ENCODE data around the gene LY86. TPM values are rescaled to one million over a fixed set of nuclear protein-coding genes. Genes with fewer than 3 reads are reported as not detected.
A peak's percentile ranks its signal among the peaks of the same experiment; 100 is the strongest.

LY86 gene
- total and polyA plus RNA-seq, 2 donors (not counting 1 experiment from before 2014, with no cell fraction given), result 68.7 to 90.2 TPM

DNA sequence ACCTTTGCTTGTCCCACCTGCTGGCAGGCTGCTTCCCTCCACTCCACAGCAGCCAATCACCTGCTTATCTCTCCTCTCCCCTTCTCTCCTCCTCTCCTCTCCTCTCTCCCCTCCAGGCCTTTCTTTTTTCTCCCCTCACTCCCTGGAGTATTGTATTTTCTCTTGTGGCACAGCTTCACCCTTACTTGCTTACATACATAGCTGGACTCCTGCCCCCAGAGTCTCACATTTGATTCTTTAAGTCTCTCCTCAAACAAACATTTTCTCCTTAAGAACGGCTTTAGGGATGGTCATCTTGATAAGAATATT lies 3.6 kb upstream of the LY86 start:
- Mint-ChIP-seq H3K4me1 (peaks cover 63% of the 10 kb centered on the region), H3K4me3 (peak overlapping the region; percentile 44), H3K27me3 (no peaks in the 10 kb centered on the region), H3K27ac (peak overlapping the region; percentile 59), H3K9me3 (ENCODE audit: insufficient read depth) (no peaks in the 10 kb centered on the region)
- Histone ChIP-seq H3K36me3 (replicated peaks in 1 of 2; ENCODE audit: control extremely low read depth in 1 of 2, control insufficient read depth in 1 of 2, extremely low read depth in 1 of 2, insufficient read depth in 2 of 2, low read length in 1 of 2) (no peaks in the 10 kb centered on the region), H3K4me1 (ENCODE audit: control insufficient read depth in 2 of 2, insufficient read depth in 2 of 2, low read length in 2 of 2) (peaks cover 50 to 53% of the 10 kb centered on the region in 2 donors), H2AFZ (ENCODE audit: insufficient read depth, low read depth, low read length, poor library complexity, severe bottlenecking) (no peak overlapping the region), H3K27ac (ENCODE audit: low read length in 2 of 2) (peak overlapping the region in 1 of 2 donors; percentile 42), H3K9me3 (ENCODE audit: control extremely low read depth in 1 of 3, control insufficient read depth in 2 of 3, insufficient read depth in 1 of 3, low read length in 2 of 3) (peaks cover 0 to 4% (median 0%) of the 10 kb centered on the region in 3 donors), H3K27me3 (replicated peaks in 1 of 4; ENCODE audit: control extremely low read depth in 1 of 4, control insufficient read depth in 3 of 4, insufficient read depth in 4 of 4, low read length in 3 of 4) (no peaks in the 10 kb centered on the region), H4K20me1 (ENCODE audit: control insufficient read depth, insufficient read depth, low read length, poor library complexity, severe bottlenecking) (no peaks in the 10 kb centered on the region), H3K4me3 (ENCODE audit: control extremely low read depth in 1 of 5, extremely low read depth in 1 of 5, insufficient read depth in 1 of 5, low read depth in 2 of 5, low read length in 4 of 5) (no peak overlapping the region), H3K9ac (ENCODE audit: low read length) (no peak overlapping the region), H3K4me2 (replicated peaks; ENCODE audit: low read depth, low read length, poor library complexity, severe bottlenecking) (peak overlapping the region; percentile 42), H3K79me2 (ENCODE audit: control insufficient read depth, insufficient read depth, low read length) (peaks cover 45% of the 10 kb centered on the region)
- no CpG with 5 or more reads among the region's 1 CpG for WGBS (ENCODE audit: insufficient coverage)
- ATAC-seq (ENCODE audit: low read depth), result no peak
- ChIA-PET CTCF (interaction anchor here (0.7 to 12.6 kb wide), 7 partner anchors 26 to 194 kb away, joined by 3 to 171 read pairs (median 3); no protein-coding TSS in a partner anchor), POLR2A (no interaction called here)
- DNase-seq, result no peak
- intact Hi-C loops (cut with micrococcal nuclease), result loop anchor here (5.0 to 10.0 kb wide), 6 partner anchors 37 to 1810 kb away; partner anchors contain the start of gene CDYL
- TF ChIP-seq, protein P1, sequence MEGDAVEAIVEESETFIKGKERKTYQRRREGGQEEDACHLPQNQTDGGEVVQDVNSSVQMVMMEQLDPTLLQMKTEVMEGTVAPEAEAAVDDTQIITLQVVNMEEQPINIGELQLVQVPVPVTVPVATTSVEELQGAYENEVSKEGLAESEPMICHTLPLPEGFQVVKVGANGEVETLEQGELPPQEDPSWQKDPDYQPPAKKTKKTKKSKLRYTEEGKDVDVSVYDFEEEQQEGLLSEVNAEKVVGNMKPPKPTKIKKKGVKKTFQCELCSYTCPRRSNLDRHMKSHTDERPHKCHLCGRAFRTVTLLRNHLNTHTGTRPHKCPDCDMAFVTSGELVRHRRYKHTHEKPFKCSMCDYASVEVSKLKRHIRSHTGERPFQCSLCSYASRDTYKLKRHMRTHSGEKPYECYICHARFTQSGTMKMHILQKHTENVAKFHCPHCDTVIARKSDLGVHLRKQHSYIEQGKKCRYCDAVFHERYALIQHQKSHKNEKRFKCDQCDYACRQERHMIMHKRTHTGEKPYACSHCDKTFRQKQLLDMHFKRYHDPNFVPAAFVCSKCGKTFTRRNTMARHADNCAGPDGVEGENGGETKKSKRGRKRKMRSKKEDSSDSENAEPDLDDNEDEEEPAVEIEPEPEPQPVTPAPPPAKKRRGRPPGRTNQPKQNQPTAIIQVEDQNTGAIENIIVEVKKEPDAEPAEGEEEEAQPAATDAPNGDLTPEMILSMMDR (IDR thresholded peaks at IDR 0.05), result no peak
- TF ChIP-seq EZH2 (IDR thresholded peaks at IDR 0.05; ENCODE audit: borderline replicate concordance, insufficient read depth, low read depth, low read length, poor library complexity, severe bottlenecking), result no peak

DNA sequence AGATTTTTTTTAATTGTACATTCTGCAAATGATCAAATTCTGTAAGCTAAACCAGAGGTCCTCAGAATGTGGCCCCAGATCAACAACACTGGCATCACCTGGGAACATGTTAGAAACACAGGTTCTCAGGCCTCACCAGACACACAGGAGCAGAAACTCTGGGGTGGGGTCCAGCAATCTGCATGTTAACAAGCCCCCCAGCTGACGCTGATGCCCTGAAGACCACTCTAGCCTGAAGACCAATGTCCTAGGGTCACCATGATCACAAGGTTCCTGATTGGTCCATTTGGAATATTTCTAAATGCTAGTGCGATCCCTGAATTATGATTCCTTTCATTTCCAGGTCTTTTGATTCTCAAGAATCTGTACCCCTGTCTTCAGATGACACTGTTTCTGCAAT lies 2.4 kb upstream of the LY86 start:
- Histone ChIP-seq H3K4me2 (replicated peaks; ENCODE audit: low read depth, low read length, poor library complexity, severe bottlenecking) (peak overlapping the region; percentile 83), H3K4me3 (ENCODE audit: control extremely low read depth in 1 of 5, extremely low read depth in 1 of 5, insufficient read depth in 1 of 5, low read depth in 2 of 5, low read length in 4 of 5) (peak overlapping the region; percentile 22 to 59 (median 37)), H3K9me3 (ENCODE audit: control extremely low read depth in 1 of 3, control insufficient read depth in 2 of 3, insufficient read depth in 1 of 3, low read length in 2 of 3) (no peaks in the 10 kb centered on the region), H3K36me3 (replicated peaks in 1 of 2; ENCODE audit: control extremely low read depth in 1 of 2, control insufficient read depth in 1 of 2, extremely low read depth in 1 of 2, insufficient read depth in 2 of 2, low read length in 1 of 2) (peaks cover 0 to 5% of the 10 kb centered on the region in 2 experiments), H3K27me3 (replicated peaks in 1 of 4; ENCODE audit: control extremely low read depth in 1 of 4, control insufficient read depth in 3 of 4, insufficient read depth in 4 of 4, low read length in 3 of 4) (no peaks in the 10 kb centered on the region), H3K27ac (ENCODE audit: low read length in 2 of 2) (peak overlapping the region; percentile 88 to 91), H2AFZ (ENCODE audit: insufficient read depth, low read depth, low read length, poor library complexity, severe bottlenecking) (peak overlapping the region; percentile 95), H3K9ac (ENCODE audit: low read length) (peak overlapping the region; percentile 77), H3K79me2 (ENCODE audit: control insufficient read depth, insufficient read depth, low read length) (peaks cover 48% of the 10 kb centered on the region), H4K20me1 (ENCODE audit: control insufficient read depth, insufficient read depth, low read length, poor library complexity, severe bottlenecking) (no peaks in the 10 kb centered on the region), H3K4me1 (ENCODE audit: control insufficient read depth in 2 of 2, insufficient read depth in 2 of 2, low read length in 2 of 2) (peaks cover 62 to 64% of the 10 kb centered on the region in 2 donors)
- no peak for TF ChIP-seq EZH2 (IDR thresholded peaks at IDR 0.05; ENCODE audit: borderline replicate concordance, insufficient read depth, low read depth, low read length, poor library complexity, severe bottlenecking)
- TF ChIP-seq, protein P1 (IDR thresholded peaks at IDR 0.05), result no peak
- peaks cover 73% of the 10 kb centered on the region for H3K4me1 Mint-ChIP-seq
- ChIA-PET POLR2A (interaction anchor here (2.1 to 3.9 kb wide), 2 partner anchors 24 to 73 kb away, joined by 14 to 27 read pairs; no protein-coding TSS in a partner anchor), CTCF (interaction anchor here (1.1 to 12.6 kb wide), 10 partner anchors 24 to 1320 kb away, joined by 3 to 171 read pairs (median 4); no protein-coding TSS in a partner anchor)
- no peak for DNase-seq
- peak overlapping the region; percentile 98 for H3K4me3 Mint-ChIP-seq
- intact Hi-C loops (cut with micrococcal nuclease), result loop anchor here (5.0 to 10.0 kb wide), 6 partner anchors 36 to 1811 kb away; partner anchors contain the start of gene CDYL
- no peaks in the 10 kb centered on the region for H3K9me3 Mint-ChIP-seq (ENCODE audit: insufficient read depth)
- H3K27me3 Mint-ChIP-seq, result no peaks in the 10 kb centered on the region
- WGBS (ENCODE audit: insufficient coverage), result no CpG with 5 or more reads among the region's 2 CpGs
- ATAC-seq (ENCODE audit: low read depth), result no peak
- peak overlapping the region; percentile 99 for H3K27ac Mint-ChIP-seq

Data from B cell (primary cell).